D341Med (cell line): Measurements from ENCODE around the gene LEMD3.
A peak's percentile ranks its signal among the peaks of the same experiment; 100 is the strongest.

Experiments
- DNase-seq: peaks from one replicate; pipeline ENCODE4 v3.0.0; 2012; ENCODE audit warnings: low spot score

LEMD3 gene

DNA sequence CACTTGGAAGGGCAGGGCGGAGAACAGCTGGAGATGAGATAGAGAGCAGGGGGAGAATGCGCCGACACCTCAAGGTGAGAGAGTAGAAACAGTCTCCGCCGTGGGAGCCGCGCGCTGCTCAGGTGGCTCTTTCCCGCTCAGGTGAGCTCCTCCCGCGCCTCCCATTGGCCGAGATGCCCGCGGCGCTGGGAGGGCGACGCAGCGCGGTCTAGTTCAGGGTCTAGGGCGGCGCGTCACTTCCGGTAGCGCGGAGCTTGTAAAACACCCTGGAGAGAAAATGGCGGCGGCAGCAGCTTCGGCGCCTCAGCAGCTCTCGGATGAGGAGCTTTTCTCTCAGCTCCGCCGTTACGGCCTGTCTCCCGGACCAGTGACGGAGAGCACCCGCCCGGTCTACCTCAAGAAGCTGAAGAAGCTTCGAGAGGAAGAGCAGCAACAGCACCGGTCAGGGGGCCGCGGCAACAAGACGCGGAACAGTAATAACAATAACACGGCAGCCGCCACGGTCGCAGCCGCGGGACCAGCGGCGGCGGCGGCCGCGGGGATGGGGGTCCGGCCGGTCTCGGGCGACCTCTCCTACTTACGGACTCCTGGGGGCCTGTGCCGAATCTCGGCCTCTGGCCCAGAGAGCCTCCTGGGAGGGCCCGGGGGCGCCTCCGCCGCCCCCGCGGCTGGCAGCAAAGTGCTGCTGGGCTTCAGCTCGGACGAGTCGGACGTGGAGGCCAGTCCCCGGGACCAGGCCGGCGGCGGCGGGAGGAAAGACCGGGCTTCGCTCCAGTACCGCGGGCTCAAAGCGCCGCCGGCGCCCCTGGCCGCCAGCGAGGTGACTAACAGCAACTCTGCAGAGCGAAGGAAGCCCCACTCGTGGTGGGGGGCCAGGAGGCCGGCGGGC is at the start of gene LEMD3:
LEMD3 (plus strand) TSS at position 264 of the 889 bp plus-strand sequence; CDS start at position 278, 14 bp downstream.
- peak; percentile 97 for DNase-seq

DNA sequence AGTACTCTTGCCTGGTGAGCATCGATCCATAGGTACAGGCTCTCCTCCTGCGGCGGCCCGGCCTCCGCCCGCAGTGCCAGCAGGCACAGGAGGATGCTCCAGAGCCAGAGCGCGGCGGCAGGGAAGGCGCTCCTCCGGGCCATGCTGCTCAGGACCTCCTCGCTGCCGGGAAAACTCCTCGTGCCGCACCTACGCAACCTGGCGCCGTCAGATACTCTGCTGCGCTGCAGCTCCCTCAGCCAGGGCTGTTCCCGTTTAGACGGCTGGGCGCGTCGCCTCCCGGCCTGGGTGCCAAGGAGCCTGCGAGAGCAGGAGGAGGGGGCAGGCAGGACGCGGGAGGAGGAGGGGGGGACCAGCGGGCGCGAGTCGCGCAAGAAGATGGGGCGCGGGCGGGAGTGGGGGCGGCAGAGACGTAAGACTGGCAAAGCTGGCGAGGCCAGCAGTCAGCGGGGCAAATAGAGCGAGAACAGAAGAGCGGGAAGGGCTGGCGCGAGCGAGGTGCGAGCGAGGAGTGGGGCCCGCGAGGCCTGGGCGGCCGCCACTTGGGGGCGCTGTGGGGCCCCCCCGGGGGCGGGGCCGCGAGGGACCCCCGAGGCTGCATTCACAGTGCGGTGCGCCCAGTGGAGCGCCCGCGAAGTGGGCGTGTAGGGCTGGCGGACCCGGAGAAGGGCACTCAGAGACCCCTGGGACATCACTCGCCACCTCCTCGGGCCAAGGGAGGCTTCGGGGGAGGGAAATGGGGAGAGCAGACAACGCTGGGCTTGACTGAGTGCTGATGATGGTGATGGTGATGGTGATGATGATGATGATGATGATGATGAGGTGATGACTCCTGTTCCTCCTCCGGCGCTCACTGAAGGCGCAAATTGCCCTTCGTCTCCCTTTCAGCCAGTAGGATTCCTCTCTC is 48.1 kb upstream of the LEMD3 start, which contains the start of gene WIF1:
WIF1 (minus strand) TSS at position 257 of the 907 bp plus-strand sequence; CDS start at position 143, 114 bp downstream.
- DNase-seq: peak; percentile 85

- no peak for DNase-seq
Measured at GRCh38 chr12:65121956-65122469, 47.4 kb upstream of the LEMD3 start.

DNA sequence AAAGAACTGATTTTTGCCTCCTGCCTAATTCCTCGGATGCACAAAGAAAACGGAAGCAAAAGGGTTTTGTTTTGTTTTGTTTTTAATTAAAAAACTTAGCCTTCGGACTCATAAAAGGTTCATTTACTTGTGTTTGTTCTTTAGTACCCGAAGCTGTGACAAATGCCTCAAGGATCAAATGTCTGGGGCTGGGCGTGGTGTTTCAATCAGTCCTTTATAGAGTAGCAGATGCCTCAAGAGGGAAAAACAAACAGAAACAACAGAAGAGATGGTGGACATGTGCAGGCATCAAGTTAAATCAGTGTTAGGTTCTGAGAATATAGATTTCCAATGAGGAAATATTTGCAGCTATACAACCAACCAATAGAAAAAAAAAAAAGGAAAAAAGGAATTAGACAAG is 46.7 kb upstream of the LEMD3 start:
- no peak for DNase-seq

DNA sequence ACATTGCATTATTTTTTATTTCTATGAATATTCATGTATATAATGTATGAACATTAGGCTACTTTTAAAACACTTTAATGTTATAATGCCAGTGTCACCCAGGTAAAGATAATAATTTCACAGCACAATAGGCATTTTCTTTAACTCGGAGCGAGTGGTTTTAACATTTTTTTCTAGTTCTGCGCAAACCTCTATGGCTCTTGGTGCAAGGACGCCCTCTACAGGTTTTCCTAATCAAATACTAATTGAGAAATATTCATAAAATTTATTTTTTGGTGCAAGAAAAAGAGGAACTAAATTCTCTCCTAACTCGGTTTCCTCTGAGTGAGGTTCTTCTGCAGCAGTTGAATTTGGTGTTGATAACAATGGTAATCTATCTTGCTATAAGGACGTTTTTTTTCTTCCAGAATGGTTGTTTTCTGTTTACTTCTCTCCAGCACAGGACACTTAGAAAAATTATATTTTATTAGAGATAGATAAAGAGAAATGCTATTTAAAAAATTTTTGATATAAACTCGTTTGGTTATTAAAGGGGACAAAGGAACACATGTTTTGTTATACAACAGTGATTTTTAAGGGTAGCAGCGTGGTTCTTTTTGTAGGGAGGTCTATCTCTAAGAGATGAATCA is 45.8 kb upstream of the LEMD3 start:
- peak; percentile 41 for DNase-seq

GRCh38 chr12:65125247-65125646 is 44.1 kb upstream of the LEMD3 start:
- no peak for DNase-seq

DNA sequence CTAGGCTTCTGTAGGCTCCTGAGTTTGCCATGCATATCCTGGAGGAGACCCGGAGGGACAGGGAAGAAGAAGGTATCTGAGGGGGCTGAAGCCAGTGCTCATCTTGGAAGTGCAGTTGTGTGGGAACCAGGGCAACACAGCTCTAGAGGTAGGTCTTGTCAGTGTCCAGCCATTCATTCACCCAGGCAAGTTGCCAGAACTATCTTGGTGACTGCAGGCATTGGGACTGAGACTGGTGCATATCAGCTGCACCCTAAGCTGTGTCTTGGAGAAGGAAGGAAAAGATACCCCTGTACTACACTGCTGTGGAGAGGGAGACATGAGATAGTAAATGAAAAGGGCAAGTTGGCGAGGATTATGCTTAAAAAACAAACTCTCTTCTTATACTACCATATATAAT is 43.4 kb upstream of the LEMD3 start:
- DNase-seq: no peak

DNA sequence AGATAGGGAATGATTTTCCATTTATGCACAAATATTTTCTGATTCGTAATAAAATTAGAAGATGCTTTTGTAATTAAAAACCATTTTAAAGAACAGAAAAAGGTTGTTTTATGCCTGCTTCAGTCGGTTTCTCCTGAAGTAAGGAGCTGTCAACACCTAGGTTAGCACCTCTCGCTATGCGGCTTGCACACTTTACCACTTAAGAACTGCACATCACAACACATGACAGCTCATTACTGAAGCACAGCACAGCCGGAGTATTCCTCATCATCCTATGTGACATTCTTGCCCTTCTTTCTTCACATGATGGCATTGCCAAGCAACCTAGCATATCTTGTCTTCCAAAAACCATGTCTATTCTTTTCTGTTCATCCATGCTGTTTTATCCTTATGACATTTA is 42.9 kb upstream of the LEMD3 start:
- no peak for DNase-seq

DNA sequence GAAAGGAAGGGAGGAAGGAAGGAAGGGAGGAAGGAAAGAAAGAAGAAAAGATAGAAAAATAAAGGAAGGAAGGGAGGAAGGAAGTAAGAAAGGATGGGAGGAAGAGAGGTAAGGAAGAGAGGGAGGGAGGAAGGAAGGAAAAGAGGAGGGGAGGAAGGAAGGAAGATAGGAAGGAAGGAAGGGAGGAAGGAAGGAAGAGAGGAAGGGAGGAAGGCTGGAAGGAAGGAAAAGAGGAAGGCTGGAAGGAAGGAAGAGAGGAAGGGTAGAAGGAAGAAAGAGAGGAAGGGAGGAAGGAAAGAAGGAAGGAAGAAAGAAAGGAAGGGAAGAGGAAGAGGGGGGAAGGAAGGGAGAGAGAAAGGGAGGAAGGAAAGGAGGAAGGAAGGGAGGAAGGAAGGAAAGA is 35.5 kb upstream of the LEMD3 start:
- DNase-seq: no peak

- DNase-seq: no peak
Measured at GRCh38 chr12:65139389-65139788, 30.0 kb upstream of the LEMD3 start.

GRCh38 chr12:65140738-65141137 is 28.6 kb upstream of the LEMD3 start:
- no peak for DNase-seq

- DNase-seq: no peak
Measured at GRCh38 chr12:65147312-65147905, 22.0 kb upstream of the LEMD3 start.

DNA sequence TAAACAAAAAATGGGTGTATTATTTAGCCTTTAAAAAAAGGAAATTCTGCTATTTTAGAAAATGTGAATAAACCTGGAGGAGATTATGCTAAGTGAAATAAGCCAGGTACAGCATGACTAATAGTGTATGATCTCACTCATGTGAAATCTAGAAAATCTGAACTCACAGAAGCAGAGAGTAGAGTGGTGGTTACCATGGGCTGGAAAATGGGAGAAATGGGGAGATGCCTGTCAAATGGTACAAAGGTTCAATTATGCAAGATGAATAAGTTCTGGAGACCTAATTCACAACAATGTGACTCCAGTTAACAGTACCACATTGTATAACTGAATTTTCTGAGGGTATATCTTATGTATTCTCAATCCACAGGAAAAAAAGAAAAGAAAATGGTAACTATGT is 17.4 kb upstream of the LEMD3 start:
- no peak for DNase-seq

GRCh38 chr12:65152596-65152995 is 16.8 kb upstream of the LEMD3 start:
- no peak for DNase-seq

GRCh38 chr12:65155784-65156183 is 13.6 kb upstream of the LEMD3 start:
- DNase-seq: no peak

DNA sequence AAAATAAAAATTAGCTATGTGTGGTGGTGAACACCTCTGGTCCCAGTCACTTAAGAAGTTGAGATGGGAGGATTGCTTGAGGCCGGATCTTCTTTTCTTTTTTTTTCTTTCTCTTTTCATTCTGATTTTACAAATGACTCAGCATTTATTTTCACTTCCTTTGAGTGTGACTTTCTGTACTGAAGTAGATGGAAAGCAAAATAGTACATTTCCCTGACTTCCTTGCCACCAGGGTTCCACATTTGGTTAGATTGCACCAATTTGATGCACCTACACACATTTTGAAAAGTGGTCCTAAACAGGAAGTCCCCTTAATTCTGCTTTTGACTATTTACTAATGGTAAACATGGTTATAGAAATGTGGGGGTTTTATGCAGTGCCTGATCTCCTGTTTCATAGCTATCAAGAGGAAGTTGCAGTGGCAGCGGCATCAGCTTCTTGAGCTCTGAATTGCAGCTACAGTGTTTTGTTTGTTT is 13.0 kb upstream of the LEMD3 start:
- DNase-seq: no peak

DNA sequence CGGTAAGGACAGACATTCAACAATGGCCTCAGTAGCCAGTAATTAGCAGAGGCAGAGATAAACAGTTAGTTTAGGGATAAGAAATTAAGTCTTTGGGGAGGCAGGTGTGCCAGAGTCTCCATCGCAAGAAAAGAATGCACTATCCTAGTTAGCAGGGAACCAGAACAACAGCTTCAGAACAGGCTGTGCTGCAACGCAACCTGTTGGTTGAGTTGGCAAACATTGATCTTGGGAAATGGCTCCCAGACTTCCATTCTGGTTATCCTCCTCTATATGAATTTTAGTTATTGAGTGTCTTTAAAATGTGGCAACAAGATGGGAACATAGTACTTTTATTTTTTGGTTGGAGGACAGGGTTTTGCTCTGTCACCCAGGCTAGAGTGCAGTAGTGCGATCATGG is 12.3 kb upstream of the LEMD3 start:
- no peak for DNase-seq

GRCh38 chr12:65162609-65163008 is 6.8 kb upstream of the LEMD3 start:
- no peak for DNase-seq

DNA sequence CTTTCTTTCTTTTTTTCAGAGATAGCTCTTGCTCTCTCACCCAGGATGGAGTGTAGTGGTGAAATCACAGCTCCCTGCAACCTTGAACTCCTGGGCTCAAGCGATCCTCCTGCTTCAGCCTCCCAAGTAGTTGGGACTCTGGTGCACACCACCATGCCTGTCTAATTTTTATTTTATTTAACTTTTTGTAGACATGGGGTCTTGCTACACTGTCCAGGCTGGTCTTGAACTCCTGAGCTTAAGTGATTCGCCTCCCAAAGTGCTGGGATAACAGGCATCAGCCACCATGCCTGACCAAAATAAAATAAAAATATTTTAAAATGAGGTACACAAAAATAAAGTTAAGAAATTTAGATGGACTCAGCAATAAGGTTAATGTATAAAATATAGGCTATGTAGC is 5.1 kb upstream of the LEMD3 start:
- DNase-seq: no peak

DNA sequence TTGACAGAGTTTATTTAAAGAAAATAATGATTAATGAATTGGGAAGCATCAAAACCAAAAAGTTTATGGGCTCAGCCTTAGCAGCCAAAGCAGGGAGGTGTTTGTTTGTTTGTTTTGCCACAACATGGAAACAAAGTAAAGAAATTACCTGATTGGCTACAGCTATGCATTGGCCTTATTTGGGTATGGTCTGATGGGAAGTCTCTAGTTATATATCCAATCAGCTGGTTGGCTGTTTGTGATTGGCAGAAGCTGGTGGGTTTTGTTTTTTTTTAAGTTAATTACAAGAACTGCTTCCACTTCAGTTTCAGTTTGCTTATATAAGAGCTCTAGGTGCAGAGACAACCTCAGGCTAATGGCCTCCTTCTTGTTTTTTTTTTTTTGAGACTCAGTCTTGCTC is 4.6 kb upstream of the LEMD3 start:
- DNase-seq: no peak

- no peak for DNase-seq
Measured at GRCh38 chr12:65168681-65169319, 583 bp upstream of the LEMD3 start.
